Heart right ventricle (tissue), 16 donors: ENCODE data around the gene SH3D21. TPM values are rescaled to one million over a fixed set of nuclear protein-coding genes. Genes with fewer than 3 reads are reported as not detected.

ENCODE experiments used
- ATAC-seq, 8 donors: fragments of 200-7000 bp; cut with Tn5 transposase; one replicate each; pipeline ENCODE4 v1.9.1; 2020; ENCODE audit warnings: mild to moderate bottlenecking in 8 of 8, moderate library complexity in 8 of 8, moderate number of reproducible peaks in 1 of 8
- DNase-seq, 2 donors: peaks; one replicate each; pipeline ENCODE4 v3.0.0-alpha.2; 2020
- H3K27ac ChIP-seq, 10 donors: fragments of 200-600 bp; sonication (generic) in 2 of 10; one replicate each; pipeline versions ENCODE4 v1.5.0 to v1.8.0; 2020 to 2022; ENCODE audit warnings: mild to moderate bottlenecking in 3 of 10
- H3K27me3 ChIP-seq, 7 donors: fragments of 200-600 bp; one replicate each; pipeline ENCODE4 v1.8.0; 2021 to 2022; ENCODE audit warnings: mild to moderate bottlenecking in 2 of 7
- H3K36me3 ChIP-seq, 9 donors: fragments of 200-600 bp; sonication (generic) in 1 of 9; one replicate each; pipeline versions ENCODE4 v1.5.0 to v1.8.0; 2020 to 2022; ENCODE audit warnings: mild to moderate bottlenecking in 2 of 9
- H3K4me1 ChIP-seq, 9 donors: fragments of 200-600 bp; sonication (generic) in 1 of 9; one replicate each; pipeline versions ENCODE4 v1.5.0 to v1.8.0; 2020 to 2022; ENCODE audit warnings: mild to moderate bottlenecking in 4 of 9
- H3K4me3 ChIP-seq, 10 donors: fragments of 200-600 bp; sonication (generic) in 2 of 10; one replicate each; pipeline versions ENCODE4 v1.5.0 to v1.8.0; 2020 to 2022; ENCODE audit warnings: mild to moderate bottlenecking in 7 of 10, moderate library complexity in 2 of 10
- H3K9me3 ChIP-seq, 11 donors: fragments of 200-600 bp in 10 of 11; sonication (generic) in 2 of 11; one replicate each; pipeline versions ENCODE4 v1.5.0 to v1.8.0; 2013 to 2022; ENCODE audit warnings: mild to moderate bottlenecking in 2 of 11, control low read depth in 1 of 11, moderate library complexity in 1 of 11
- WGBS, 2 donors: extraction: QIAGEN DNeasy Blood & Tissue Kit; methylation state at CpG; one replicate each; pipeline ENCODE4 v1.1.7; 2013; ENCODE audit warnings: inconsistent platforms in 1 of 2; 5-methylcytosine and 5-hydroxymethylcytosine counted together
- intact Hi-C, 10 donors: fragments of 100-400 bp; cut with DNase I; formaldehyde crosslinking; loops; one replicate each; pipeline versions ENCODE4 v1.11.1 to v1.14.2; 2022
- polyA plus RNA-seq, 2 donors: library from polyadenylated mRNA; stranded (reverse); fragments of 200-250 nt; gene quantifications; one replicate each; pipeline ENCODE4 v1.2.3, GENCODE V29; 2013
- total RNA-seq, 10 donors: library from RNA; stranded (reverse); fragmentation: NEBNext Ultra II Directional in 3 of 10; extraction: Animal tissue kit (Norgen Biotek cat#: 25700) in 3 of 10; gene quantifications; one replicate each; pipeline versions ENCODE4 v1.2.1 to v1.2.4, GENCODE V29; 2021 to 2023
- TF ChIP-seq, protein P1 (sequence below), 9 donors: fragments of 200-600 bp; sonication (generic) in 2 of 9; IDR thresholded peaks; one replicate each; pipeline versions ENCODE4 v1.5.0 to v1.8.0; 2021 to 2022; ENCODE audit warnings: antibody characterized with exemption in 9 of 9, mild to moderate bottlenecking in 5 of 9, moderate library complexity in 1 of 9
- donor health status: Arrhythmogenic right ventricular cardiomyopathy.
- donor health status: ischemic (EF 13 %, LVEDD 7.1; RV severe dilation, severe dysfunction).
- donor health status: healthy with polysubstance abuse.
- donor health status: DM: no; HTN: yes; CAD: no.
- donor health status: DM: no; HTN: no; CAD: no.
- donor health status: ischemic (EF 25% LVEDD 6.9; RV normal size, moderate dysfunction).
- donor health status: ischemic (EF 25% LVEDD 5.7; RV mildly dilated, moderate dysfunction).
- donor health status: healthy.
- donor health status: DM: yes; HTN: yes; CAD: no.
- donor health status: Ischemic cardiomyopathy.
- donor health status: ischemic (EF 35%, LVEDD 5.7; RV mildly dilated, moderate dysfunction).
- donor health status: nonischemic (EF 11% LVEDD 7.7; RV severe dilation, severe dysfunction).
- donor health status: DM: yes; HTN: yes; CAD: no.
- donor health status: PGD.
- donor health status: ischemic (EF 29% LVEDD 5.4; RV normal size, mild dysfunction).
- donor health status: nonischemic (EF 23%, LVEDD 6.1; RV moderate dilation, normal function).

SH3D21 gene
- total and polyA plus RNA-seq, 12 donors, result 0.58 to 4.8 (median 1.7) TPM

DNA sequence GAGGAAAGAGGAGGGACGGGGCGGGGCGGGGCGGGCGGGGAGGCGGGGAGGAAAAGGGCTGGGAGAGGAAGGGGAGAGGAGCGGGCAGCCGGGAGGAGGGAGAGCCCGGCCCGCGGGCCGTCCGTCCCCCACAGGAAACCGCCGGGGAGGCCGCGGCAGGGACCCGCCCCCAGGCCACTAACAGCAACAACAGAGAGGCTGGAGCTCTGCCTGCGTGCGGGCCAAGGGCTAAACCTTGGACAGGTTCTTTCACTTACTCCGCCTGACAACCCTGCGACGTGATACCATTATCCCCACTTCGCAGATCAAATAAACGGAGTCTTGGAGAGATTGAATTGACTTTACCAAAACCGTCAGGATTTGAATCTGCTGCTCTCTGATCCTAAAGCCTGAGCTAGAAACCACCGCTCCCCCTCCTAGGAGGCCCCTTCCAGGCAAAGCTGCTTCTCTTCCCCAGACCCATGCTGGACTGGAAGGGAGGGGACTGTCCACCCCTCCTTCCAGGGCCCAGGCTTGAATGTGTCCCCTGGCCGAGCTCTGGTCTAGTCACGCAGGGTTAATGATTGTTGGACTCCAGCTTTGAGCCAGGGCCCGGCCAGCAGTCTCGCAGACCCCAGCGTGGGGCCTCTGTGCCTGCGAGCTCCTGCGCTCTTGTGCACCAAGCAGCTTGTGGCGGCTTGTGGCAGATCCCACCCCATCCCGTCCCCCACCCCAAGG is 17.6 kb downstream of the SH3D21 start, which contains the start of gene EVA1B:
EVA1B (minus strand) TSS at position 10 of the 717 bp plus-strand sequence. CDS start 608 bp downstream, outside the sequence.
- TF ChIP-seq, protein P1, sequence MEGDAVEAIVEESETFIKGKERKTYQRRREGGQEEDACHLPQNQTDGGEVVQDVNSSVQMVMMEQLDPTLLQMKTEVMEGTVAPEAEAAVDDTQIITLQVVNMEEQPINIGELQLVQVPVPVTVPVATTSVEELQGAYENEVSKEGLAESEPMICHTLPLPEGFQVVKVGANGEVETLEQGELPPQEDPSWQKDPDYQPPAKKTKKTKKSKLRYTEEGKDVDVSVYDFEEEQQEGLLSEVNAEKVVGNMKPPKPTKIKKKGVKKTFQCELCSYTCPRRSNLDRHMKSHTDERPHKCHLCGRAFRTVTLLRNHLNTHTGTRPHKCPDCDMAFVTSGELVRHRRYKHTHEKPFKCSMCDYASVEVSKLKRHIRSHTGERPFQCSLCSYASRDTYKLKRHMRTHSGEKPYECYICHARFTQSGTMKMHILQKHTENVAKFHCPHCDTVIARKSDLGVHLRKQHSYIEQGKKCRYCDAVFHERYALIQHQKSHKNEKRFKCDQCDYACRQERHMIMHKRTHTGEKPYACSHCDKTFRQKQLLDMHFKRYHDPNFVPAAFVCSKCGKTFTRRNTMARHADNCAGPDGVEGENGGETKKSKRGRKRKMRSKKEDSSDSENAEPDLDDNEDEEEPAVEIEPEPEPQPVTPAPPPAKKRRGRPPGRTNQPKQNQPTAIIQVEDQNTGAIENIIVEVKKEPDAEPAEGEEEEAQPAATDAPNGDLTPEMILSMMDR (IDR thresholded peaks at IDR 0.05), result no peak
- Histone ChIP-seq H3K4me1 (peaks cover 12 to 53% (median 35%) of the 10 kb centered on the region in 9 donors), H3K27me3 (no peaks in the 10 kb centered on the region), H3K4me3 (peak within 1 kb of the TSS; percentile 26 to 99 (median 87)), H3K27ac (peak within 1 kb of the TSS; percentile 81 to 97 (median 94)), H3K36me3 (peaks cover 0 to 13% (median 0%) of the 10 kb centered on the region in 9 donors), H3K9me3 (no peaks in the 10 kb centered on the region)
- intact Hi-C loops, result loop anchor here in 2 of 10 donors (5.0 kb wide), 2 partner anchors 44 to 64 kb away; partner anchors contain the start of gene STK40 (in 1 of the 2)
- 8 to 10% methylated on average over 30 to 35 of the region's 36 CpGs for WGBS, 2 donors
- DNase-seq, result peak; percentile 88 to 89
- peak; percentile 49 to 84 (median 76) for ATAC-seq

- TF ChIP-seq, protein P1 (IDR thresholded peaks at IDR 0.05), result no peak
- 29 to 45% methylated on average over 9 of the region's 9 CpGs for WGBS, 2 donors
- DNase-seq (no peak), ATAC-seq (no peak)
- peak overlapping the region; percentile 81 to 97 (median 94) for H3K27ac ChIP-seq
- no peaks in the 10 kb centered on the region for H3K27me3 ChIP-seq
- intact Hi-C loops, result loop anchor here in 2 of 10 donors (5.0 kb wide), 2 partner anchors 43 to 63 kb away; partner anchors contain the start of gene STK40 (in 1 of the 2)
- H3K36me3 ChIP-seq, result peaks cover 0 to 13% (median 0%) of the 10 kb centered on the region in 9 donors
- H3K4me3 ChIP-seq, result peak overlapping the region in 8 of 10 donors; percentile 75 to 99 (median 88)
- no peaks in the 10 kb centered on the region for H3K9me3 ChIP-seq
- peaks cover 12 to 58% (median 41%) of the 10 kb centered on the region in 9 donors for H3K4me1 ChIP-seq
Observed at GRCh38 chr1:36324353-36324703, 18.2 kb downstream of the SH3D21 start.

DNA sequence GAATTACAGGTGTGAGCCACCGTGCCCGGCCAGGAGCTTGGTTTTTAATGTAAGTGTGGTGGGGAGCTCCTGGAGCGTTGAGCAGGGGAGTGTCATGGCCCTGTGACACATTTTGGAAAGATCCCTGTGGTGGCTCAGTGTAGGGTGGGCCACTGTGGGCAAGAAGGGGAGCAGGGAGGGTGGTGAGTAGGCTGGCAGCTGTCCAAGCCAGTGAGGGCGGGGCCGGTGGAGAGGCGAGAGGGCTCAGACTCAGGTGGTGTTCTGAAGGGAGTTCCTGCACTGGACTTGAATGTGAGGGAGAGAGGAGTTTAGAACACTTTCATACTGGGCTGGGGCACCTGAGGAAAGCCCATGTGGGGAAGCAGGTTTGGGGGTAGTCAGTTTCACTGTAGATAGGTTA is 20.3 kb downstream of the SH3D21 start:
- intact Hi-C loops, result loop anchor here in 3 of 10 donors (5.0 kb wide), 1 partner anchor 41 kb away; no protein-coding TSS in a partner anchor
- ATAC-seq (no peak), DNase-seq (no peak)
- Histone ChIP-seq H3K27me3 (no peaks in the 10 kb centered on the region), H3K27ac (no peak overlapping the region), H3K9me3 (no peaks in the 10 kb centered on the region), H3K4me1 (peaks cover 8 to 51% (median 37%) of the 10 kb centered on the region in 9 donors), H3K36me3 (peaks cover 0 to 9% (median 0%) of the 10 kb centered on the region in 9 donors), H3K4me3 (no peak overlapping the region)
- WGBS, 2 donors, result 60 to 64% methylated on average over 6 of the region's 6 CpGs
- TF ChIP-seq, protein P1 (IDR thresholded peaks at IDR 0.05), result no peak

DNA sequence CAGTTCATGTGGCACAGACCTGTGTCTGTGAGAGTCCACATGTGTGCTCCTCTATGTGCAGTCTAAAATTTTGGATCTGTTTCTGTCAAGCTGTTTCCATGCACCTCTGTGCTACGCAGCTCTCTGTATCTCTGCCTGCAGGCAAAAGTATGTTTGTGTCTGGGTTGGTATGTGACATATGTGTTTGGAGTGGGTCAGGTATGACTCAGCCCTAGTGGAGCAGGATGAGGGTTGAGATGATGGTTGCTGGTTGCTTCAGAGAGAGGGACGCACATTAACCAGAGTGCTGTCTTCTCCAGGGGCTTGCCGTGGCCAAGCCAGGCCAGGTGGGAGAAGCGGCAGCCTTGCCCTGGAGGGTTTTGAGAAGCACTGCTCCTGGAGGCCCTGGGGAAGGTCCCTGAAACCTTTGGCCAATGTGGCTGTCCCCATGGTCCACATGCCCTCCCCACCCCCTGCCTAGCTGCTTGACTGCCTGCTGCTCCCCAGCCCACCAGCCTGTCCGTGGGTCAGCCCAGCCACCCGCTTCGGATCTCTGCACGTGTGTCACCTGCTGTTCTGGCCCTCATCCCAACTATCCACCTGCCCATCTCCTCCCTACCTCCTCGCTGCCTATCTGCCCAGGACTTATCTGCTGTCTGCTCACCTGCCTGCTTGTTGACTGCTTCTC is 21.4 kb downstream of the SH3D21 start:
- 93 to 94% methylated on average over 9 of the region's 9 CpGs for WGBS, 2 donors
- DNase-seq (no peak), ATAC-seq (no peak)
- no peaks in the 10 kb centered on the region for H3K9me3 ChIP-seq
- TF ChIP-seq, protein P1 (IDR thresholded peaks at IDR 0.05), result no peak
- H3K4me3 ChIP-seq, result no peak overlapping the region
- H3K36me3 ChIP-seq, result no peaks in the 10 kb centered on the region
- no peaks in the 10 kb centered on the region for H3K27me3 ChIP-seq
- no peak overlapping the region for H3K27ac ChIP-seq
- H3K4me1 ChIP-seq, result peaks cover 8 to 42% (median 27%) of the 10 kb centered on the region in 9 donors
- intact Hi-C loops, result loop anchor here in 3 of 10 donors (5.0 kb wide), 1 partner anchor 40 kb away; no protein-coding TSS in a partner anchor
